OCI-LY3 (cell line): ENCODE data around the gene MYO5B.
"Not testable (repeated sequence)": the region's sequence is repeated elsewhere in the genome, so short reads cannot be mapped to it uniquely, and the experiment has no call there.

Experiments
- H2AFZ ChIP-seq: fragments of 200-600, 300-600 bp; shearing (Covaris generic); 2 replicates; pipeline ENCODE4 v1.6.0; 2014; ENCODE audit warnings: antibody characterized with exemption, low read depth, low read length
- H3K27ac ChIP-seq: fragments of 200-600, 300-600 bp; sonication (generic); 2 replicates; pipeline ENCODE4 v1.5.1; 2014; ENCODE audit warnings: mild to moderate bottlenecking, low read length, moderate library complexity, mixed read lengths
- H3K27me3 ChIP-seq: fragments of 200-600, 300-600 bp; sonication (generic); 2 replicates; pipeline ENCODE4 v1.6.1; 2014; ENCODE audit warnings: low read depth, low read length, mixed read lengths
- H3K36me3 ChIP-seq: fragments of 200-600, 300-600 bp; sonication (generic); replicated peaks from 2 replicates; pipeline ENCODE3; 2014; ENCODE audit warnings: low read depth, low read length, mixed read lengths
- H3K4me1 ChIP-seq: fragments of 300-600, 200-600 bp; sonication (generic); 2 replicates; pipeline ENCODE4 v1.6.1; 2014; ENCODE audit warnings: low read length, mixed read lengths
- H3K4me2 ChIP-seq: fragments of 200-600, 300-600 bp; sonication (generic); 2 replicates; pipeline ENCODE4 v1.6.1; 2014; ENCODE audit warnings: low read length, mixed read lengths
- H3K4me3 ChIP-seq: fragments of 300-600, 200-600 bp; sonication (generic); 2 replicates; pipeline ENCODE4 v1.5.1; 2014; ENCODE audit warnings: antibody characterized with exemption, mild to moderate bottlenecking, low read length, moderate library complexity
- H3K79me2 ChIP-seq: fragments of 300-600, 200-600 bp; shearing (Covaris generic); 2 replicates; pipeline ENCODE4 v1.6.1; 2014; ENCODE audit warnings: mild to moderate bottlenecking, low read length, mixed read lengths
- H3K9ac ChIP-seq: fragments of 300-600, 200-600 bp; shearing (Covaris generic); 2 replicates; pipeline ENCODE4 v1.6.0; 2014; ENCODE audit warnings: mild to moderate bottlenecking, low read length, moderate library complexity
- H3K9me3 ChIP-seq: fragments of 200-600, 300-600 bp; shearing (Covaris generic); 2 replicates; pipeline ENCODE4 v1.6.1; 2014; ENCODE audit warnings: low read length, mixed read lengths; ENCODE audit not compliant: insufficient read depth
- H4K20me1 ChIP-seq: fragments of 200-600, 300-600 bp; sonication (generic); 2 replicates; pipeline ENCODE4 v1.6.1; 2016; ENCODE audit warnings: low read length, mixed read lengths; ENCODE audit not compliant: insufficient read depth
- EZH2phosphoT487 ChIP-seq: fragments of 200-600 bp; shearing (Covaris generic); IDR thresholded peaks from 2 replicates; pipeline ENCODE4 v1.6.1; 2018; ENCODE audit warnings: antibody characterized with exemption, mixed run types, low read depth
- TF ChIP-seq, protein P1 (sequence below): fragments of 200-600, 300-600 bp; sonication (generic); IDR thresholded peaks from 2 replicates; pipeline ENCODE4 v1.5.1; 2014; ENCODE audit warnings: antibody characterized with exemption, low read length, low read depth

Gene MYO5B

GRCh38 chr18:50231621-50232020 lies 36.7 kb upstream of the MYO5B start:
- H4K20me1 ChIP-seq, result no peaks in the 10 kb centered on the region
- TF ChIP-seq, protein P1, sequence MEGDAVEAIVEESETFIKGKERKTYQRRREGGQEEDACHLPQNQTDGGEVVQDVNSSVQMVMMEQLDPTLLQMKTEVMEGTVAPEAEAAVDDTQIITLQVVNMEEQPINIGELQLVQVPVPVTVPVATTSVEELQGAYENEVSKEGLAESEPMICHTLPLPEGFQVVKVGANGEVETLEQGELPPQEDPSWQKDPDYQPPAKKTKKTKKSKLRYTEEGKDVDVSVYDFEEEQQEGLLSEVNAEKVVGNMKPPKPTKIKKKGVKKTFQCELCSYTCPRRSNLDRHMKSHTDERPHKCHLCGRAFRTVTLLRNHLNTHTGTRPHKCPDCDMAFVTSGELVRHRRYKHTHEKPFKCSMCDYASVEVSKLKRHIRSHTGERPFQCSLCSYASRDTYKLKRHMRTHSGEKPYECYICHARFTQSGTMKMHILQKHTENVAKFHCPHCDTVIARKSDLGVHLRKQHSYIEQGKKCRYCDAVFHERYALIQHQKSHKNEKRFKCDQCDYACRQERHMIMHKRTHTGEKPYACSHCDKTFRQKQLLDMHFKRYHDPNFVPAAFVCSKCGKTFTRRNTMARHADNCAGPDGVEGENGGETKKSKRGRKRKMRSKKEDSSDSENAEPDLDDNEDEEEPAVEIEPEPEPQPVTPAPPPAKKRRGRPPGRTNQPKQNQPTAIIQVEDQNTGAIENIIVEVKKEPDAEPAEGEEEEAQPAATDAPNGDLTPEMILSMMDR, result no peak
- no peak for TF ChIP-seq EZH2phosphoT487
- H2AFZ ChIP-seq, result no peak overlapping the region
- H3K4me2 ChIP-seq, result no peak overlapping the region
- H3K27me3 ChIP-seq, result peaks cover 17% of the 10 kb centered on the region
- no peak overlapping the region for H3K4me3 ChIP-seq
- no peaks in the 10 kb centered on the region for H3K79me2 ChIP-seq
- H3K36me3 ChIP-seq, result no peaks in the 10 kb centered on the region
- H3K4me1 ChIP-seq, result peaks cover 7% of the 10 kb centered on the region
- H3K27ac ChIP-seq, result no peak overlapping the region
- H3K9me3 ChIP-seq, result no peaks in the 10 kb centered on the region
- no peak overlapping the region for H3K9ac ChIP-seq

DNA sequence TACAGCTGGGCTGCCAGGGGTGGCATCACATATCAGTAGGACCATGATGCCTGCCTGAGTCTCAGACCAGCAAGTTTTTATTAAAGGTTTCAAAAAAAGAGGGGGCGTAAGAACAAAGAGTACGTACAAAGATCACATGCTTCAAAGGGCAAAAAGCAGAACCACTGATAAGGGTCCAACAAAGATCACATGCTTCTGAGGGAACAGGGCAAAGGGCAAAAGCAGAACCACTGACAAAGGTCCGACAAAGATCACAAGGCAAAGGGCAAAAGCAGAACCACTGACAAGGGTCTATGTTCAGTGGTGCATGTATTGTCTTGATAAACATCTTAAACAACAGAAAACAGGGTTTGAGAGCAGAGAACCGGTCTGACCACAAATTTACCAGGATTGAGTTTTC lies 25.3 kb upstream of the MYO5B start:
- H3K9ac ChIP-seq, H3K9me3 ChIP-seq, H4K20me1 ChIP-seq, H3K36me3 ChIP-seq, H3K4me2 ChIP-seq, H3K4me3 ChIP-seq, H3K4me1 ChIP-seq, H3K27ac ChIP-seq, H2AFZ ChIP-seq, H3K79me2 ChIP-seq: not testable (repeated sequence)
- peaks cover 40% of the 10 kb centered on the region for H3K27me3 ChIP-seq

GRCh38 chr18:50218432-50219197 lies 23.7 kb upstream of the MYO5B start:
- no peak for TF ChIP-seq EZH2phosphoT487
- TF ChIP-seq, protein P1, result peak; percentile 97
- Histone ChIP-seq H3K36me3 (no peaks in the 10 kb centered on the region), H3K9ac (no peak overlapping the region), H3K4me3 (0 out of 2 replicates have a peak overlapping the region, but pooled peaks have one; percentile 9), H3K27me3 (peaks cover 46% of the 10 kb centered on the region), H3K27ac (no peak overlapping the region), H3K79me2 (no peaks in the 10 kb centered on the region), H3K9me3 (no peaks in the 10 kb centered on the region), H3K4me1 (peaks cover 4% of the 10 kb centered on the region), H4K20me1 (no peaks in the 10 kb centered on the region), H2AFZ (peak overlapping the region; percentile 80), H3K4me2 (peak overlapping the region; percentile 49)

DNA sequence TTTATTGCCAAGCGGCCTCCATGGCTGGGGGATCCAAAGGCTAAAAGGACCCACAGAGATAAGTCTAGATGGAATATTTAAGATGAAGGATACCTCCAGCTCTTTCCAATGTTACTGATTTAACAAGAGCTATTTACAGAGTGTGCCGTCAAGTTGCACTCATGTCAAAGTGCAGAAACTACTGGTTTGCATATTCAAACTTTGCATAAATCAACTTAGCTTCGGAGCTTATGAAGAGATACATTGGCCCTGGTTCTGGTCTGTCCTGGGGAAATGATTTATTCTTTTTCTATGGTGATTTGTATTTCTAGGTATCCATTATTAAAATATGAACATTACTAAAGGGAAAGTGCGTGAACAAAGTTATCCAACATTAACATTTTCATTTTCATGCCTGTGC lies 14.4 kb upstream of the MYO5B start:
- peaks cover 38% of the 10 kb centered on the region for H3K27me3 ChIP-seq
- H4K20me1 ChIP-seq, result no peaks in the 10 kb centered on the region
- H2AFZ ChIP-seq, result no peak overlapping the region
- H3K4me3 ChIP-seq, result no peak overlapping the region
- no peaks in the 10 kb centered on the region for H3K4me1 ChIP-seq
- no peak overlapping the region for H3K4me2 ChIP-seq
- no peaks in the 10 kb centered on the region for H3K36me3 ChIP-seq
- H3K9ac ChIP-seq, result no peak overlapping the region
- TF ChIP-seq EZH2phosphoT487, result no peak
- TF ChIP-seq, protein P1, result no peak
- H3K79me2 ChIP-seq, result no peaks in the 10 kb centered on the region
- H3K9me3 ChIP-seq, result no peaks in the 10 kb centered on the region
- no peak overlapping the region for H3K27ac ChIP-seq
